ENCODE measurements around the gene C2orf15.
"Not testable (repeated sequence)": the region's sequence is repeated elsewhere in the genome, so short reads cannot be mapped to it uniquely, and the experiment has no call there.

The C2orf15 gene

DNA sequence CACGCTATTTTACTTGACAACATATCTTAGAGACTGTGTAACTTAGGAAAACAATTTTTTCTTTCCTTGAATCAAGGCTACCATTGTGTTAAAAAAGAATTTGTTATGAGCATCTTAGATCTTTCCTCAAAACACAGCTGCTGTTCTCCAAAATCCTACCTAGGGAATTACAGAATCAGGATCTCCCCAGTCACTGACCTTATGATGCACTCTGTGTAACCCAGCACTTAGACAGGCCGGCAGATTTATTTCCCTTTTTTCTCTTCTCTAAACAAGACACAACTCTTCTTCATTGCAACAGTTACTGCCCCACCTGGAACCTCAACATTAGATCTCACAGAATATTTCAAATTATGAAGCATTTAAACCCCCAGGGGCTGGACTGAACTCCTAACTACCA is 13.5 kb upstream of the C2orf15 start:
- WGBS, 2 donors (ENCODE audit: extremely low coverage in 2 of 2, insufficient read length in 2 of 2, insufficient replicate concordance in 1 of 2), result no CpG with 5 or more reads among the region's 2 CpGs
- no peaks in the 10 kb centered on the region for H3K4me1 ChIP-seq (ENCODE audit: control insufficient read depth in 2 of 2, insufficient read depth in 1 of 2, low read depth in 1 of 2, low read length in 2 of 2)
- H3K4ac ChIP-seq (ENCODE audit: low read length), result no peak overlapping the region
- H3K36me3 ChIP-seq (replicated peaks in 1 of 2; ENCODE audit: control insufficient read depth in 2 of 2, insufficient read depth in 2 of 2, low read length in 2 of 2), result peaks cover 3 to 13% of the 10 kb centered on the region in 2 donors
- H4K8ac ChIP-seq (ENCODE audit: low read depth, low read length), result no peak overlapping the region
- peaks cover 5 to 6% of the 10 kb centered on the region in 2 donors for H3K9me3 ChIP-seq (replicated peaks in 1 of 2; ENCODE audit: control insufficient read depth in 2 of 2, insufficient read depth in 1 of 2, low read depth in 1 of 2, low read length in 2 of 2)
- H3K79me1 ChIP-seq (ENCODE audit: low read depth, low read length), result no peaks in the 10 kb centered on the region
- H4K91ac ChIP-seq (ENCODE audit: low read depth, low read length, poor library complexity), result no peak overlapping the region
- no peak overlapping the region for H2BK15ac ChIP-seq (ENCODE audit: low read length)
- no peak overlapping the region for H2BK120ac ChIP-seq (ENCODE audit: low read depth, low read length)
- H3K4me3 ChIP-seq (ENCODE audit: low read length in 2 of 2), result no peak overlapping the region
- H3K27ac ChIP-seq (replicated peaks; ENCODE audit: low read length), result no peak overlapping the region
- H3K4me2 ChIP-seq (ENCODE audit: insufficient read depth, low read length, poor library complexity, severe bottlenecking), result no peak overlapping the region
- no peak overlapping the region for H2AFZ ChIP-seq (ENCODE audit: low read length)
- no peak overlapping the region for H2BK12ac ChIP-seq (ENCODE audit: low read length)
- no peak overlapping the region for H3K9ac ChIP-seq (ENCODE audit: low read depth, low read length, poor library complexity)
- H3K14ac ChIP-seq (ENCODE audit: low read length), result no peak overlapping the region
- DNase-seq (ENCODE audit: low spot score), result no peak
- no peak overlapping the region for H2AK5ac ChIP-seq (ENCODE audit: low read depth, low read length)
- no peak overlapping the region for H3K18ac ChIP-seq (ENCODE audit: low read length)
- no peak overlapping the region for H2BK5ac ChIP-seq (ENCODE audit: low read length)
- H3K23ac ChIP-seq (ENCODE audit: low read depth, low read length, poor library complexity), result no peak overlapping the region
- no peaks in the 10 kb centered on the region for H3K27me3 ChIP-seq (ENCODE audit: control insufficient read depth in 3 of 3, insufficient read depth in 3 of 3, low read depth in 1 of 3, low read length in 3 of 3)

DNA sequence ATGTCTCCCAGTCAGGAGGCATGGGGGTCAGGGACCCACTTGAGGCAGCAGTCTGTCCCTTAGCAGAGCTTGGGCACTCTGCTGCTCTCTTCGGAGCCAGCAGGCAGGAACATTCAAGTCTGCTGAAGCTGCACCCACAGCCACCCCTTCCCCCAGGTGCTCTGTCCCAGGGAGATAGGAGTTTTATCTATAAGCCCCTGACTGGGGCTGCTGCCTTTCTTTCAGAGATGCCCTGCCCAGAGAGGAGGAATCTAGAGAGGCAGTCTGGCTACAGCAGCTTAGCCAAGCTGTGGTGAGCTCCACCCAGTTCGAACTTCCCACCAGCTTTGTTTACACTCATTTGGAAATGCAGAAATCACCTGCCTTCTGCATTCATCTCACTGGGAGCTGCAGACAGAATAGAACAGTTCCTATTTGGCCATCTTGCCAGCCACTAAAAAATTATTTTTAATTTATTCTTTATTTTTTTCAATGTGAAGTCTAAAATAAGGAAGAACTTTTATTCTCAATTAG is 6.4 kb upstream of the C2orf15 start:
- not testable (repeated sequence) for H2AK5ac ChIP-seq (ENCODE audit: low read depth, low read length); H3K27ac ChIP-seq (replicated peaks; ENCODE audit: low read length); H3K9ac ChIP-seq (ENCODE audit: low read depth, low read length, poor library complexity); H3K36me3 ChIP-seq (replicated peaks in 1 of 2; ENCODE audit: control insufficient read depth in 2 of 2, insufficient read depth in 2 of 2, low read length in 2 of 2); H2BK12ac ChIP-seq (ENCODE audit: low read length); H4K91ac ChIP-seq (ENCODE audit: low read depth, low read length, poor library complexity); H3K4me2 ChIP-seq (ENCODE audit: insufficient read depth, low read length, poor library complexity, severe bottlenecking); H2BK15ac ChIP-seq (ENCODE audit: low read length); H3K14ac ChIP-seq (ENCODE audit: low read length); H2BK120ac ChIP-seq (ENCODE audit: low read depth, low read length); H2AFZ ChIP-seq (ENCODE audit: low read length); H3K18ac ChIP-seq (ENCODE audit: low read length); H3K79me1 ChIP-seq (ENCODE audit: low read depth, low read length); H3K23ac ChIP-seq (ENCODE audit: low read depth, low read length, poor library complexity); H3K9me3 ChIP-seq (replicated peaks in 1 of 2; ENCODE audit: control insufficient read depth in 2 of 2, insufficient read depth in 1 of 2, low read depth in 1 of 2, low read length in 2 of 2); H3K4me1 ChIP-seq (ENCODE audit: control insufficient read depth in 2 of 2, insufficient read depth in 1 of 2, low read depth in 1 of 2, low read length in 2 of 2); H3K27me3 ChIP-seq (ENCODE audit: control insufficient read depth in 3 of 3, insufficient read depth in 3 of 3, low read depth in 1 of 3, low read length in 3 of 3); DNase-seq (ENCODE audit: low spot score); H4K8ac ChIP-seq (ENCODE audit: low read depth, low read length); H3K4me3 ChIP-seq (ENCODE audit: low read length in 2 of 2); H3K4ac ChIP-seq (ENCODE audit: low read length); H2BK5ac ChIP-seq (ENCODE audit: low read length)
- WGBS, 2 donors (ENCODE audit: extremely low coverage in 2 of 2, insufficient read length in 2 of 2, insufficient replicate concordance in 1 of 2), result no CpG with 5 or more reads among the region's 2 CpGs

DNA sequence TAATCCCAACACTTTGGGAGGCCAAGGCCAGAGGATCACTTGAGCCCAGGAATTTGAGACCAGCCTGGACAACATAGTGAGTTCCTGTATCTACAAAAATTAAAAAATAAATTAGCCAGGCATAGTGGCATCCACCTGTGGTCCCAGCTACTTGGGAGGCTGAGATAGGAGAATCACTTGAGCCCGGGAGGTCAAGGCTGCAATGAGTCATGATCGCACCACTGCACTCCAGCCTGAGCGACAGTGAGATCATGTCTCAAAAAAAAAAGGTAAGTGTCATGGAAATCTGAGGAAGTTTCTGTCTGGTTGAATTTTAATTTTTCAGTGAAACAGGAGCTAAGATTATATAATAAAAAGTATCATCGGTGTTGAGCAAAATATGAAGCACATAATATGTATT is 2.5 kb upstream of the C2orf15 start:
- Histone ChIP-seq H3K4ac (ENCODE audit: low read length) (no peak overlapping the region), H2AFZ (ENCODE audit: low read length) (no peak overlapping the region), H3K4me2 (ENCODE audit: insufficient read depth, low read length, poor library complexity, severe bottlenecking) (no peak overlapping the region), H2BK120ac (ENCODE audit: low read depth, low read length) (no peak overlapping the region), H2AK5ac (ENCODE audit: low read depth, low read length) (no peak overlapping the region), H3K4me1 (ENCODE audit: control insufficient read depth in 2 of 2, insufficient read depth in 1 of 2, low read depth in 1 of 2, low read length in 2 of 2) (peaks cover 0 to 2% of the 10 kb centered on the region in 2 donors), H4K91ac (ENCODE audit: low read depth, low read length, poor library complexity) (no peak overlapping the region), H3K9ac (ENCODE audit: low read depth, low read length, poor library complexity) (no peak overlapping the region), H3K23ac (ENCODE audit: low read depth, low read length, poor library complexity) (no peak overlapping the region), H3K36me3 (replicated peaks in 1 of 2; ENCODE audit: control insufficient read depth in 2 of 2, insufficient read depth in 2 of 2, low read length in 2 of 2) (no peaks in the 10 kb centered on the region), H2BK15ac (ENCODE audit: low read length) (no peak overlapping the region), H3K27ac (replicated peaks; ENCODE audit: low read length) (no peak overlapping the region), H3K18ac (ENCODE audit: low read length) (no peak overlapping the region), H2BK5ac (ENCODE audit: low read length) (no peak overlapping the region), H4K8ac (ENCODE audit: low read depth, low read length) (no peak overlapping the region), H3K4me3 (ENCODE audit: low read length in 2 of 2) (no peak overlapping the region), H3K79me1 (ENCODE audit: low read depth, low read length) (no peaks in the 10 kb centered on the region), H2BK12ac (ENCODE audit: low read length) (no peak overlapping the region), H3K9me3 (replicated peaks in 1 of 2; ENCODE audit: control insufficient read depth in 2 of 2, insufficient read depth in 1 of 2, low read depth in 1 of 2, low read length in 2 of 2) (no peaks in the 10 kb centered on the region), H3K27me3 (ENCODE audit: control insufficient read depth in 3 of 3, insufficient read depth in 3 of 3, low read depth in 1 of 3, low read length in 3 of 3) (no peaks in the 10 kb centered on the region), H3K14ac (ENCODE audit: low read length) (no peak overlapping the region)
- DNase-seq (ENCODE audit: low spot score), result no peak
- no CpG with 5 or more reads among the region's 4 CpGs for WGBS, 2 donors (ENCODE audit: extremely low coverage in 2 of 2, insufficient read length in 2 of 2, insufficient replicate concordance in 1 of 2)

DNA sequence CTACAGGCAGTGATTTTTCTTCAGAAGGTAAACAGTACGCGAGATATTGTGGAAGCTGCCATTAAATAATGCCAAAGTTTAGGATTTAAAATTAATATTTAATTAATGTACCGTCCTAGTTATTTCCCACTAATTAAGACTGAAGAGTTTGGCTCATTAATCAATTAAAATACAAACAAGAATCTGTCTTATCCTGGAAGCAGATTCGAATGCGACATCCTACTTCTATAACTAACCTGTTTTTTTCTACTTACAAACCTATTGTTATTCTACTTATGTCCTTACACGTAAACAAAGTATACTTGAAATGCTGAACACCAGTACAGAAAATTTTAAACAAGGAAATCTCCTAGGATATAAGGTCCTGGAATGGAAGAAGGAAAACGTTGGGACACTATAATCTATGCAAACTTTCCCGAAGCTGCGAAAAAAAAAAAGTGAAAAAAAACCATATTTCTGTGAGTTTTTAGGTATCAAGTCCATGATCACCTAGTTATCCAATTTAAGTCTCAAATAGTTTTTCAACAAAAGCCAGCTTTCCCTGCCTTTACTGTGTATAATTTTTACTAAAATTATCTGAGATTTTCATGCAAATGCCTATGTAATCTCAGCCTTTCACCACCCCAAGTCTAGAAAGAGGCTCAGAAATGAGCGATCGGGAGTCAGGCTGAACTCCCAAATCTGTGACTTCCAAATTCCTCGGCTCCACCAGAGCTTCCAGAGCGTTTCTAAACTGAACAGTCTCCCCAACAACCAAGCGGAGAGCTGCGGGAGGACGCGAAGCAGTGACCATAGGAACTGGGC is 1.2 kb upstream of the C2orf15 start:
- Histone ChIP-seq H3K18ac (ENCODE audit: low read length) (peak overlapping the region; percentile 90), H4K8ac (ENCODE audit: low read depth, low read length) (no peak overlapping the region), H2BK120ac (ENCODE audit: low read depth, low read length) (no peak overlapping the region), H3K79me1 (ENCODE audit: low read depth, low read length) (no peaks in the 10 kb centered on the region), H3K23ac (ENCODE audit: low read depth, low read length, poor library complexity) (no peak overlapping the region), H2BK15ac (ENCODE audit: low read length) (no peak overlapping the region), H3K9me3 (replicated peaks in 1 of 2; ENCODE audit: control insufficient read depth in 2 of 2, insufficient read depth in 1 of 2, low read depth in 1 of 2, low read length in 2 of 2) (no peaks in the 10 kb centered on the region), H3K4me2 (ENCODE audit: insufficient read depth, low read length, poor library complexity, severe bottlenecking) (peak overlapping the region; percentile 83), H2AFZ (ENCODE audit: low read length) (peak overlapping the region; percentile 100), H3K9ac (ENCODE audit: low read depth, low read length, poor library complexity) (peak overlapping the region; percentile 86), H3K36me3 (replicated peaks in 1 of 2; ENCODE audit: control insufficient read depth in 2 of 2, insufficient read depth in 2 of 2, low read length in 2 of 2) (no peaks in the 10 kb centered on the region), H2BK12ac (ENCODE audit: low read length) (no peak overlapping the region), H3K4me1 (ENCODE audit: control insufficient read depth in 2 of 2, insufficient read depth in 1 of 2, low read depth in 1 of 2, low read length in 2 of 2) (peaks cover 0 to 2% of the 10 kb centered on the region in 2 donors), H3K27ac (replicated peaks; ENCODE audit: low read length) (peak overlapping the region; percentile 53), H2BK5ac (ENCODE audit: low read length) (peak overlapping the region; percentile 66), H4K91ac (ENCODE audit: low read depth, low read length, poor library complexity) (no peak overlapping the region), H2AK5ac (ENCODE audit: low read depth, low read length) (no peak overlapping the region), H3K4me3 (ENCODE audit: low read length in 2 of 2) (peak overlapping the region; percentile 96), H3K4ac (ENCODE audit: low read length) (no peak overlapping the region), H3K27me3 (ENCODE audit: control insufficient read depth in 3 of 3, insufficient read depth in 3 of 3, low read depth in 1 of 3, low read length in 3 of 3) (no peaks in the 10 kb centered on the region), H3K14ac (ENCODE audit: low read length) (no peak overlapping the region)
- WGBS, 2 donors (ENCODE audit: extremely low coverage in 2 of 2, insufficient read length in 2 of 2, insufficient replicate concordance in 1 of 2), result no CpG with 5 or more reads among the region's 17 CpGs
- no peak for DNase-seq (ENCODE audit: low spot score)

Data from neuronal stem cell (in vitro differentiated cells).